Measurements from ENCODE around the gene GFPT1.

GFPT1 gene

DNA sequence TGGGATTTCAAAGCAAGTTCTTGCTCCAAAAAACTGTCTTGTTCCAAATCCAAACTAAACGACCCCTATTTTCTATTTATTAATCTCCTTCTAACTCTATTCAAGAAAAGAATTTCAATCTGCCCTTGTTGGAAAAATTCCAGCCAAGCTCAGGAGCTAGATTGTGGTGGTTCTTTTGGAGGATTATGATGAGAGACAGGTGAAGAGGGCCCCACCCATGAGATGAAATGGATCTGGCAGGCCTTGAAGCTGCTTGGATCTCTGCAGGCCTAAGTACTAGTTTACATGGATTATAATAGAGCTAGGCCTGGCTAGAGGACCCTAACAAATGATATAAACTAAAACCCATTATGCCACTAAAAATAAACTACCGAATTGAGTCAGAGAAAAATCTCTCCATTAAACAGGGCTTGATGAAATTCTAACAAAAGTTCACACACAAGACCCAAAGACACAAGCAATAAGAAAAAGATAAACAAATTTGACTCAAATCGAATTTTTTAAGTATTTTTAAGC lies 101.6 kb downstream of the GFPT1 start:
- no peak overlapping the region for H3K4me3 ChIP-seq (ENCODE audit: low read depth, low read length)
- H3K9me3 ChIP-seq = no peaks in the 10 kb centered on the region
- no peaks in the 10 kb centered on the region for H3K27me3 ChIP-seq
- H3K36me3 ChIP-seq = no peaks in the 10 kb centered on the region
- DNase-seq = no peak
- TF ChIP-seq, protein P1, sequence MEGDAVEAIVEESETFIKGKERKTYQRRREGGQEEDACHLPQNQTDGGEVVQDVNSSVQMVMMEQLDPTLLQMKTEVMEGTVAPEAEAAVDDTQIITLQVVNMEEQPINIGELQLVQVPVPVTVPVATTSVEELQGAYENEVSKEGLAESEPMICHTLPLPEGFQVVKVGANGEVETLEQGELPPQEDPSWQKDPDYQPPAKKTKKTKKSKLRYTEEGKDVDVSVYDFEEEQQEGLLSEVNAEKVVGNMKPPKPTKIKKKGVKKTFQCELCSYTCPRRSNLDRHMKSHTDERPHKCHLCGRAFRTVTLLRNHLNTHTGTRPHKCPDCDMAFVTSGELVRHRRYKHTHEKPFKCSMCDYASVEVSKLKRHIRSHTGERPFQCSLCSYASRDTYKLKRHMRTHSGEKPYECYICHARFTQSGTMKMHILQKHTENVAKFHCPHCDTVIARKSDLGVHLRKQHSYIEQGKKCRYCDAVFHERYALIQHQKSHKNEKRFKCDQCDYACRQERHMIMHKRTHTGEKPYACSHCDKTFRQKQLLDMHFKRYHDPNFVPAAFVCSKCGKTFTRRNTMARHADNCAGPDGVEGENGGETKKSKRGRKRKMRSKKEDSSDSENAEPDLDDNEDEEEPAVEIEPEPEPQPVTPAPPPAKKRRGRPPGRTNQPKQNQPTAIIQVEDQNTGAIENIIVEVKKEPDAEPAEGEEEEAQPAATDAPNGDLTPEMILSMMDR (IDR thresholded peaks at IDR 0.05; ENCODE audit: low read depth, low read length) = no peak
- no peaks in the 10 kb centered on the region for H3K4me1 ChIP-seq

DNA sequence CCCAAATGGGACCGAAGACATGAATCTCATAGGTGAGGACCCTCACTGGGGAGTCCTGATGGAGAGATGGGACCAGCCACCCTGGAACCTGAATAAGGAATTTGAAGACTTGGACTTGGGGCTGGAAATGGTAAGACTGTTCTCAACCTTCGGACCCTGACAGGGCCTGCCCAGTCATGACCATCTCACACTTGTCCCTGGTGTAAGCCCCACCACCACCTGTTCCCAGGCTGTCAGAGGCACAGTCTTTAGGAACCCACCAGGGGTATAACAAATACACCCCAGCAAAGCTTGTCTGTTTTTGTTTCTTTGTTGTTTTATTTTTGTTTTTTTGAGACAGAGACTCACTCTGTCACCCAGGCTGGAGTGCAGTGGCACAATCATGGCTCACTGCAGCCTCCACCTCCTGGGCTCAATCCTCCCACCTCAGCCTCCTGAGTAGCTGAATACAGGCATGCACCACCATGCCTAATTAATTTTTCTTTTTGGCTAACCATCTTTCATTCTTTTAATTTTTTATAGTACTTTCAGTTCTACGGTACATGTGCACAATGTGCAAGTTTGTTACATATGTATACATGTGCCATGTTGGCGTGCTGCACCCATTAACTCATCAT lies 106.1 kb downstream of the GFPT1 start:
- Histone ChIP-seq H3K27me3 (no peaks in the 10 kb centered on the region), H3K4me1 (no peaks in the 10 kb centered on the region), H3K36me3 (no peaks in the 10 kb centered on the region), H3K4me3 (ENCODE audit: low read depth, low read length) (no peak overlapping the region), H3K9me3 (no peaks in the 10 kb centered on the region)
- DNase-seq = no peak
- TF ChIP-seq, protein P1 (IDR thresholded peaks at IDR 0.05; ENCODE audit: low read depth, low read length) = no peak

DNA sequence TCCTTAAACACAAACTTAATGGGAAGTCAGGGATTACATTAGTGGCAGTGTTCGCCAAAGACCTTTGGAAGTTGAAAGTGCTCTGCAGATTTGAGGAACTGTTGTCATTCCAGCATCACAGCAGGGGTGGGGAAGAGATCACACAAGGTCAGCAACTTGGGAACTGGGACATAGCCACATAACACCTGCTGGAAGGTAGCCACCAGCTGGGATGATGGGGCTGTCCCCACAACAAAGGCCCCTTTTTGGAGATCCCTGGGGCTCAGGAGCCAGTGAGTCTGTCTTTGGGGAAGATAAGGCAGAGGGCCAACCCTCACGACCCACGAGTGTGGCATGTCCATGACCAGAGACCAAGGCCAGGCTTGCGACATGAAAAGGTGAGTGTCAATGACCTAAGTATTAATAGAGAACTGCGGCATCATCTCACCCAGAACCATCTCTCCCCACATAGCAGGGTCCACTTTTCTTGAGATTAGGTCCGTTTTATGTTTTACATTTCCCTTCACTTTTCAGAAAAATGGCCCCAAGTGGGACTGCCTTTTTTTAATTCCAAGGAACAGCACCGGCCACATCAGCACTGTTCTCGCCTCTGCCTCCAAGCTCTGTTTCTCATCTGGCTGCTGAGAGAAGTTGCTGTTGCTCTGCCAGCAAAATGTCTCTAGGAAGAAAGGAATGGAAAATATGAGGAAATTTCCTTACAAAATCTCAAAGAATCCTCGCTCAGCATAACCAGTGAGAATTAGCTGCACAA lies 106.9 kb downstream of the GFPT1 start:
- DNase-seq = no peak
- Histone ChIP-seq H3K4me3 (ENCODE audit: low read depth, low read length) (no peak overlapping the region), H3K27me3 (no peaks in the 10 kb centered on the region), H3K9me3 (no peaks in the 10 kb centered on the region), H3K4me1 (no peaks in the 10 kb centered on the region), H3K36me3 (no peaks in the 10 kb centered on the region)
- TF ChIP-seq, protein P1 (IDR thresholded peaks at IDR 0.05; ENCODE audit: low read depth, low read length) = no peak

DNA sequence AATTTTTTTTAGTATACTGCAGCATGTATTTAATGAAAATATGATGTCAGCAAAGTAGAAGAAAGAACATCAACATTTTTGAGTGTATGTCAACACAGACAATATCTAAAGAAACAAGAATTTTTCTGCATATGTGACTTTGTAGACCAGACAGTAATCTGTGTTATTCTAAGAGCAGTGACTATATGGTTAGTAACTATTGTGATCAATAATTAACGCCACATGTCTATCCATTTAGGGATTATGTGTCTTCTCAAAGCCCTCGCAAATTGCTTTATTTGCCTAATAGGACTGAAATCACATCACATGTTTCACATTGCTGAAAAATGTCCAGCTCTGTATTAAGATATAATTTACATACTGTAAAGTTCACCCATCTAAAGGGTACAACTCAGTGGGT lies 107.8 kb downstream of the GFPT1 start:
- H3K9me3 ChIP-seq = no peaks in the 10 kb centered on the region
- no peak for DNase-seq
- no peaks in the 10 kb centered on the region for H3K36me3 ChIP-seq
- H3K27me3 ChIP-seq = no peaks in the 10 kb centered on the region
- H3K4me3 ChIP-seq (ENCODE audit: low read depth, low read length) = no peak overlapping the region
- no peaks in the 10 kb centered on the region for H3K4me1 ChIP-seq
- TF ChIP-seq, protein P1 (IDR thresholded peaks at IDR 0.05; ENCODE audit: low read depth, low read length) = no peak

DNA sequence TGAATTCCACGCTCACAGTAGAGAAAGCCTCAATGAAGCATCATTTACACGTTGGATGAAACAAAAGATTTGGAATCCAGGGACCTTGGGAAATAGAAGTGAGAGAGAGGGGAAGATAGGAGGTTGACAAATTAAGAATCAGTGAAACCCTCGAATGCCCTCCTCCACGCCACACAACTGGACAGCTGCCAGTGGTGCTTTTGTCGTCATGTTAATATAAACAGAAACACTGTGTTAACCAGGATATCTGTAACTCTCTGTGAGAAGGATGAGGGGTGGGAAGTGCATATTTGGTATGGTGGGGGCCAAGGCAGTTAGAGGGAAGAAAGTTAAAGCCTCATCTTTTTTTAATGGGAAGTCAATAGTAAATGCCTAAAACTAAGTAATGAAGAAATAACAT lies 108.7 kb downstream of the GFPT1 start:
- no peak overlapping the region for H3K4me3 ChIP-seq (ENCODE audit: low read depth, low read length)
- no peaks in the 10 kb centered on the region for H3K27me3 ChIP-seq
- no peaks in the 10 kb centered on the region for H3K4me1 ChIP-seq
- no peaks in the 10 kb centered on the region for H3K36me3 ChIP-seq
- DNase-seq = no peak
- TF ChIP-seq, protein P1 (IDR thresholded peaks at IDR 0.05; ENCODE audit: low read depth, low read length) = no peak
- no peaks in the 10 kb centered on the region for H3K9me3 ChIP-seq

DNA sequence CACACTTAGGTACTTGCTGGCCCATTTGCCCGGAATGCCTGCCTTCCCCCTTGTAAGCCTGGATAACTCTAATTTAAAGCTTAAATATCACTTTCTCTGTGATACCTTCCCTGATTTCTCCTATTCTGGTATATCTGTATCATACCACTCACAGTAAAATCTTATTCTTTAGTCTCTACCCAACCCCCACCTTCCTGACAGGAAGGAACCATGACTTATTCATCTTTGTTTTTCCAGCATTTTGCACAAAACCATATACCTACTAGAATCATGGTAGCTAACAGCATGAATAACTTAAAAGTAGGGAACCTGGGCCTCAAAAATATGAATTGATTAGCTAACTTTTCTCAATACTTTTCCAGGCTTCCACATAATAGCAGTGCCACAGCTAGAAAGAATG lies 111.5 kb downstream of the GFPT1 start:
- H3K27me3 ChIP-seq = no peaks in the 10 kb centered on the region
- H3K4me3 ChIP-seq (ENCODE audit: low read depth, low read length) = no peak overlapping the region
- no peaks in the 10 kb centered on the region for H3K4me1 ChIP-seq
- H3K9me3 ChIP-seq = no peaks in the 10 kb centered on the region
- no peak for DNase-seq
- TF ChIP-seq, protein P1 (IDR thresholded peaks at IDR 0.05; ENCODE audit: low read depth, low read length) = no peak
- H3K36me3 ChIP-seq = no peaks in the 10 kb centered on the region

All from BE2C (cell line).